Bronchial epithelial cell (primary cell): ENCODE results near the gene TXNDC11. TPM values are rescaled to one million over a fixed set of nuclear protein-coding genes. Genes with fewer than 3 reads are reported as not detected.

Experiments used
- DNase-seq: peaks from one replicate; pipeline ENCODE4 v3.0.0-alpha.2; 2010; ENCODE audit warnings: low read depth
- FAIRE-seq: peaks from 2 replicates; lab custom pipeline; 2011; peaks lifted over from hg19 to GRCh38; lab: Jason Lieb, UNC
- H3K27me3 ChIP-seq: 2 replicates; pipeline ENCODE4 v1.5.1; 2011; ENCODE audit warnings: low read length; ENCODE audit not compliant: control insufficient read depth, insufficient read depth
- H3K36me3 ChIP-seq: 2 replicates; pipeline ENCODE4 v1.5.1; 2011; ENCODE audit warnings: low read length; ENCODE audit not compliant: control insufficient read depth, insufficient read depth
- H3K4me3 ChIP-seq: 2 replicates; pipeline ENCODE4 v1.5.1; 2011; ENCODE audit warnings: mild to moderate bottlenecking, low read depth, low read length, control low read depth
- total RNA-seq: library from RNA; depleted of rRNA; stranded (reverse); fragments of >200 nt; gene quantifications from 2 replicates; pipeline ENCODE4 v1.2.1, GENCODE V29; 2014
- TF ChIP-seq, protein P1 (sequence below): IDR thresholded peaks from 2 replicates; pipeline ENCODE4 v1.5.1; 2011; ENCODE audit warnings: mild to moderate bottlenecking, moderate library complexity, low read length, control low read depth, inconsistent platforms; ENCODE audit not compliant: insufficient read depth, severe bottlenecking

The TXNDC11 gene
- total RNA-seq, 1 donor from 2014 or later = 35.8 TPM

DNA sequence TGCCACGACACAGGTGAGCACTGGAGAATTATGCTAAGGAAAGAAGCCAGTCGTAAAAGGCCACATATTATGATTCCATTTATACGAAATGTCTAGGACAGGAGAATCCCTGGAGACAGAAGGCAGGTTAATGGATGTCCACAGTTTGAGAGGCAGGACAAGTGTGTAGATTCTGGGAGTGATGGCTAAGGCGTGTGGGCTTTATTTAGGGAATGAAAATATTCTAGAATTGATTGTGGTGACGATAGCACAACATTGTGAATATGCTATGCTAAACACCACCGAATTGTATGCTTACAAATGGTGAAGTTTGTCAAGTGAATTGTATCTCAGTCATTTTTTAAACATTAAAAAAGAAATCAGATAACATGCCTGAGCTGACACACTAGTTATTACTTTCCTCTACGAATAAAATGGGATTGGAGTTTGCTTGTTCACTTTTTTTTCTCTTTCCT, 5.3 kb upstream of the TXNDC11 start:
- H3K27me3 ChIP-seq = no peaks in the 10 kb centered on the region
- FAIRE-seq = no peak
- DNase-seq = no peak
- peaks cover 6% of the 10 kb centered on the region for H3K36me3 ChIP-seq
- H3K4me3 ChIP-seq = no peak overlapping the region
- TF ChIP-seq, protein P1, sequence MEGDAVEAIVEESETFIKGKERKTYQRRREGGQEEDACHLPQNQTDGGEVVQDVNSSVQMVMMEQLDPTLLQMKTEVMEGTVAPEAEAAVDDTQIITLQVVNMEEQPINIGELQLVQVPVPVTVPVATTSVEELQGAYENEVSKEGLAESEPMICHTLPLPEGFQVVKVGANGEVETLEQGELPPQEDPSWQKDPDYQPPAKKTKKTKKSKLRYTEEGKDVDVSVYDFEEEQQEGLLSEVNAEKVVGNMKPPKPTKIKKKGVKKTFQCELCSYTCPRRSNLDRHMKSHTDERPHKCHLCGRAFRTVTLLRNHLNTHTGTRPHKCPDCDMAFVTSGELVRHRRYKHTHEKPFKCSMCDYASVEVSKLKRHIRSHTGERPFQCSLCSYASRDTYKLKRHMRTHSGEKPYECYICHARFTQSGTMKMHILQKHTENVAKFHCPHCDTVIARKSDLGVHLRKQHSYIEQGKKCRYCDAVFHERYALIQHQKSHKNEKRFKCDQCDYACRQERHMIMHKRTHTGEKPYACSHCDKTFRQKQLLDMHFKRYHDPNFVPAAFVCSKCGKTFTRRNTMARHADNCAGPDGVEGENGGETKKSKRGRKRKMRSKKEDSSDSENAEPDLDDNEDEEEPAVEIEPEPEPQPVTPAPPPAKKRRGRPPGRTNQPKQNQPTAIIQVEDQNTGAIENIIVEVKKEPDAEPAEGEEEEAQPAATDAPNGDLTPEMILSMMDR = no peak

DNA sequence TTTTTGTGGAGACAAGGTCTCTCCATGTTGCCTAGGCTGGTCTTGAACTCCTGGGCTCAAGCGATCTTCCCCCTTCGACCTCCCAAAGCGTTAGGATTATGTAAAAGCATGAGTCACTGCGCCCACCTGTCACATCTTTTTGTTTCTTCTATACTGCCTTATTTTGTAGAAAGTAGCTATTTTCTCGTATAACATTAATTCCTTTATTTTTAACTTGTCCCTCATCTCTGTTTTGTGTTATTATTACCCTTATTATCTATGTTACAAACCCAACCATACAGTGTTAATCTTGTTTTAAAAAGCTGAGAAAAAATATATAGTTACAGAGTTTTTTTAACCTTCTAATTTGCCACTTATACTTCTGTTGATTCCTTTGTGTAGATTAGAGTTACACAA, 1.4 kb upstream of the TXNDC11 start:
- no peaks in the 10 kb centered on the region for H3K36me3 ChIP-seq
- TF ChIP-seq, protein P1 = no peak
- FAIRE-seq (no peak), DNase-seq (no peak)
- H3K4me3 ChIP-seq = no peak overlapping the region
- H3K27me3 ChIP-seq = no peaks in the 10 kb centered on the region

DNA sequence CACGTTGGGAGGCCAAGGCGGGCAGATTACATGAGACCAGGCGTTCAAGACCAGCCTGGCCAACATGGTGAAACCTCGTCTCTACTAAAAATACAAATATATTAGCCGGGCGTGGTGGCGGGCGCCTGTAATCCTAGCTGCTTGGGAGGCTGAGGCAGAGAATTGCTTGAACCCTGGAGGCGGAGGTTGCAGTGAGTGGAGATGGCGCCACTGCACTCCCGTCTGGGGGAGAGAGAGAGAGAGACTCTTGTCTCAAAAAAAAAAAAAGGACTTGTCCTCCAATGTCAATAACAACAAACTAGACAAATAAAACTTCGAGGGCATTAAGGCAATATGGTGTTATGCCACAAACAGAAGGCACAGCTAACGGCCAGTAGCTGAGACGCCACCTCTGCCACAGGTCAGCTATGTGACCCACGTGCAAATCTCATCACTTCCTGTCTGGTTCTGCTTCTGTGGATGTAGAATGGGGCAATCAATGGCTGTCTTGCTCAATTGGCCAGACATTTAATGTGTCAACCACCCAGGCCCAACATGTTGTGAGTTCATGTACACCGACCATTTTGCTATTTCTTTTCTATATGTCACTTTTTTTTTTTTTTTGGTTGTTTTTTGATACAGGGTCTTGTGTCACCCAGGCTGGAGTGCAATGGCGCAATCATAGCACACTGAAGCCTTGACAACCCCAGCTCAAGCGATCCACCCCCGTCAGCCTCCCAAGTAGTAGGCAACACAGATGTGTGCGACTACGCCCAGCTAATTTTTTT, 834 bp upstream of the TXNDC11 start:
- DNase-seq = peak; percentile 66
- H3K27me3 ChIP-seq = no peaks in the 10 kb centered on the region
- no peak for FAIRE-seq
- TF ChIP-seq, protein P1 = no peak
- peak overlapping the region; percentile 49 for H3K4me3 ChIP-seq
- H3K36me3 ChIP-seq = no peaks in the 10 kb centered on the region

DNA sequence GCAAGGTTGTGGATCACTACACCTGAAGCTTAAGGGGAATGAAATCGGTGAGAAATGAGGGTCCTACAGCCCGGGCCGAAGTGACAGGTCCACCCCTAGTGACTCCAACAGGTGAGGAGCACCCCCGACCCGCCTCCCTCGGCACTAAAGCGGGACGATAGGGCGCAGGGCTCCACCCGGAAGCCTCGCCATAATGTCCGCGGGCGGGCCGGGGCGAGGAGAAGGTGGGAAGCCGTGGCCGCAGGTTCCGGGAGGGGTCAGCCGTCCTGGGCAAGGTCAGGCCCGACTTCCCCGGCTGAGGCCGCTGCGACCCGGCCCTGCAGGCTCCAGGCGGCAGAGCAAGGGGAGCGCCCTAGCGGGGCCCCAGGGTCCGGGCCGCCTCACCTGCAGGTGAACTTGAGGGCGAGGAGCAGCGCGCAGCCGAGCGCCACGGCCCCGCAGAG, 543 bp downstream of the TXNDC11 start:
- H3K4me3 ChIP-seq = peak overlapping the region; percentile 98
- TF ChIP-seq, protein P1 = no peak
- H3K27me3 ChIP-seq = no peaks in the 10 kb centered on the region
- FAIRE-seq = no peak
- no peak for DNase-seq
- H3K36me3 ChIP-seq = peaks cover 1% of the 10 kb centered on the region

DNA sequence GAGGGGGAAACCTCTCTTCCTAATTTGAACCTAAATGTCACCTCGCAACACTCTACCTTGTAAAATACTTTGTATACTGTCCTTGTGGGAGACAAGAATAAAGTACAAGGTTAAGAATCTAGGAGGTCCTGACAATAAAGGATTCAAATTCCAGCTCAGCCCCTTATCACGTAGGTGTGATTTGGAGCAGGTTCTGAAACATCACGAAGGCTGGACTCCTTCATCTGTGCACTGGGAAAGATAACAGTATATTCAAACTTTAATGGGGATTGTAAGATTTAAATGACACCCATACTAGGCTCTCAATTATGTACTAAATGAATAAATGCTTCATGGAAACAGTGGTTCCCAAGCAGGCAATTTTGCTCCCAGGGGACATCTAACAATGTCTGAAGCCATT, 2.1 kb downstream of the TXNDC11 start:
- peak overlapping the region; percentile 98 for H3K4me3 ChIP-seq
- DNase-seq (no peak), FAIRE-seq (no peak)
- H3K36me3 ChIP-seq = peaks cover 4% of the 10 kb centered on the region
- no peaks in the 10 kb centered on the region for H3K27me3 ChIP-seq
- TF ChIP-seq, protein P1 = no peak
